ENCODE data around the gene LRRC61.

The LRRC61 gene

DNA sequence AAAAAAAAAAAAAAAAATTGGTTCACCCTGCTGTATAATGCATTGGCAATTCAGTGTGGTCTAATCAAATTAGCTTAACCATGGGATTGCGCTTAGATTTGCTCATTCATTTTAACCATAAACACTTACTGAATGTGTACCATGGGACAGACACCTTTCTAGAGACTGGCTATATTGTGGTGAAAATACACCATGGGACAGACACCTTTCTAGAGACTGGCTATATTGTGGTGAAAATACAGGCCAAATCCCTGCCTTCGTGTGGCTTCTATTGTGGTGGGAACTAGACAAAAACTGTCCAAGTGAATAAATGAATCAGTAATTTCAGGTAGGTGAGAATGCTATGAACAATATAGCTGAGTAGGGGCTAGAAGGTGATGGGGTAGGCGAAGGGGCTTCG, 35.3 kb downstream of the LRRC61 start:
- no peak for DNase-seq

GRCh38 chr7:150358988-150359621, 36.0 kb downstream of the LRRC61 start:
- DNase-seq: no peak

DNA sequence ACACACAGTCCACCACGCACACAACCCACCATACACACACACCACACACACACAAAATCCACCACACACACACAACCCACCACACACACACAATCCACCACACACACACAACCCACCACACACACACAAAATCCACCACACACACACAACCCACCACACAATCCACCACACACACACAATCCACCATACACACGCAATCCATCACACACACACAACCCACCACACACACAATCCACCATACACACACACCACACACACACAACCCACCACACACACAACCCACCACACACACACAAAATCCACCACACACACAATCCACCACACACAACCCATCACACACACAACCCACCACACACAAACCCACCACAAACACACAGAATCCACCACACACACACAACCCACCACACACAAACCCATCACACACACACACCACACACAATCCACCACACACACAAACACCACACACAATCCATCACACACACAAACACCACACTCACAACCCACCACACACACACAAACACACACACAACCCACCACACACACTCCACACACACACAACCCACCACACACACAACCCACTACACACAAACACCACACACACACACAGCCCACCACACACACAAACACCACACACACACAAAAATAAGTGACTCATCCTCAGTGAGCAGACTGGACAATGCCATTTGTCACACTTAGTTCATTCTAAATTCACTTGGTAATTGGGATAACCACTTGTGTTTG, 36.6 kb downstream of the LRRC61 start:
- no peak for DNase-seq

DNA sequence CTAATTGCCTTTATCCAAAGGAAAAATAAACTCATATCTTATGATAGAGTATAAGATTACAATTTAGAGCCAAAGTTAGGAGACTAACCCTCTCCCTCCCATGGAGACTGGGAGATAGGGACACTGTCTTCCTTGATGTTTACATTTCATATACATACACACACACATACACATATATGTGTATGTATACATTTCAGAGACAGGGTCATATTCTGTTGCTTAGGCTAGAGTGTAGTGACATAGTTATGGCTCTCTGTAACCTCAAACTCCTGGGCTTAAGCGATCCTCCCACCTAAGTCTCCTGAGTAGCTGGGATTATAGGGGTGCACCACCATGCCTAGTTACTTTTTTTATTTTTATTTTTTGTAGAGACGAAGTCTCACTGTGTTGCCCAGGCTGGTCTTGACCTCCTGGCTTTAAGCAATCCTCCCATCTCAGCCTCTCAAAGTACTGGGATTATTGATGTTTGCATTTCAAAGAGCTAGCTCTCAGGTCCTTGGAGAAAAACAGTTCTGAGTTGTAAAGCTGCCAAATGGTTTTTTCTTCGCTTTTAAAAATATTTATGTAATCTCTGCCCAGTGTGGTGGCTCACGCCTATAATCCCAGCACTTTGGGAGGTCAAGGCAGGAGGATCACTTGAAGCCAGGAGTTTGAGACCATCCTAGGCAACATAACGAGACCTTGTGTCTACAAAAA, 37.4 kb downstream of the LRRC61 start:
- no peak for DNase-seq

- DNase-seq: no peak
Measured at GRCh38 chr7:150361402-150361801, 38.2 kb downstream of the LRRC61 start.

DNA sequence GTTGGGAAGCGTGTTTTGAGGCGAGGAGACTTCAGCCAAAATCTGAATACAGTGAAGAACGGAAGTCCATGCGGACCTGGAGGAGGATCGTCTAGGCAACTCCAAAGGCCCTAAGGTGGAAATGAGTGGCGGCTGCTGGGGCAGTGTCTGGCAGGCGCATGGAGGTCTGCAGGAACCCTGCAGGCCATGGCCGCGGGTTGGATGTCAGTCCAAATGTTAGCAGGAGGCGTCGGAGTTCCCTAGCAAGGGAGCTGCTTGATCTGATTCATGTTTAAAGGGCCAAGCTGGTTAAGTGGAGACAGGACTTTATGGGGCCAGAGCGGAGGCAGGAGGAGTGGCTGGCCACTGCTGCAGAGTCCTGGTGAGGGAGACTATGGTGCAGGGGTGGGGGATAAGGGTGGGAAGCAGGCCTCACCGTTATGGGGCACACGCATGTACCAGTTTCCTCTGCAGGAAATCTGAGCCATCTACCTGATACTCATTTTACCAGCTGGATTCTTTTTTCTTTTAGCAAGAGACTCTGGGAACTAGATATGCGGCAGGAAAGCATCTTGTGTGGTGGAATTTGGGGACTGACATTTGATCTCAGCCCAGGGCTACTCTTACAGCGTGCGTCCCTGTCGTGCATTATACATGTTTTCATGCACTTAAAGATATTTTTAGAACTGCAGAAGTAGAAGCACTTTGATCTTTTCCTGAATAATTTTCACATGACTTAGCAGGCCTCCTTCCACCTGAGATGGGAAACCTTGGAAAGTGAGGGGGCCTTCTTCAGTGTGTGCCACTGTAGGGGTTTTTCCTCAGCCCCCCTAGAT, 38.9 kb downstream of the LRRC61 start:
- no peak for DNase-seq

DNA sequence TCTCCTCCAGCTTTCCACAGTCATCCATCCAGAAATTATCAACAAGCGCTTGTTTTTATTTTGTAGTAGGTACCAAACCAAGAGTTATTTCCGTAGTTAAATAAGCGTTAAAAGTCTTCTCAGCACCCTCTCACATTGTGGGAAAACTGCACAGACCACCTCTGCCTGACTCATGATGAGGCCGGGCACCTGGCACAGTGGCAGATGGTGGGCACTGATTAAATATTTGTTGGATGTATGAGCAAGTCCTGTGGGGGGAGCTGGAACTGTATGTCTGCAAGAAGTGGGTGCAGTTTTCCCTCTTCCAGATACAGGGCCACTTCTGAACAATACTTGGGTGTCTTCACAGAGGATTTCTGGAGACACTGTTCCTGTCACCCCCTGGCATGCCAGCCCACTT, 40.2 kb downstream of the LRRC61 start:
- DNase-seq: no peak

GRCh38 chr7:150363872-150364271, 40.7 kb downstream of the LRRC61 start:
- DNase-seq: no peak

DNA sequence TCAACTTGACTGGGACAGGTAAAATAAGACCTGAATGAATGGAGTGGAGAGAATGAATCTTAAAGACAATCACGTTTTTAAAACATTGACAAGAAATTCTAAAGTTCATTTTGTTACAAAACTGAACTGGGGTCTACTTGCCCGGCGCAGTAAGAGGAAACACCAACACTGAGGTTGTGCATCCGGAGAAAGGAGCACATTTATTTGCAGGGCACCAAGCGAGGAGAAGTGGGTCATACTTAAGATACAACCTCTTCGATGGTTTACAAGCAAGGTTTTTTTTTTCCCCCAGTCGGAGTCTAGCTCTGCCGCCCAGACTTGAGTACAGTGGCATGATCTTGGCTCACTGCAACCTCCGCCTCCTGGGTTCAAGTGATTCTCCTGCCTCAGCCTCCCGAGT, 42.0 kb downstream of the LRRC61 start:
- no peak for DNase-seq

- DNase-seq: no peak
Measured at GRCh38 chr7:150365673-150366398, 42.7 kb downstream of the LRRC61 start.

- peak; percentile 77 for DNase-seq
Measured at GRCh38 chr7:150367677-150368095, 44.5 kb downstream of the LRRC61 start.

DNA sequence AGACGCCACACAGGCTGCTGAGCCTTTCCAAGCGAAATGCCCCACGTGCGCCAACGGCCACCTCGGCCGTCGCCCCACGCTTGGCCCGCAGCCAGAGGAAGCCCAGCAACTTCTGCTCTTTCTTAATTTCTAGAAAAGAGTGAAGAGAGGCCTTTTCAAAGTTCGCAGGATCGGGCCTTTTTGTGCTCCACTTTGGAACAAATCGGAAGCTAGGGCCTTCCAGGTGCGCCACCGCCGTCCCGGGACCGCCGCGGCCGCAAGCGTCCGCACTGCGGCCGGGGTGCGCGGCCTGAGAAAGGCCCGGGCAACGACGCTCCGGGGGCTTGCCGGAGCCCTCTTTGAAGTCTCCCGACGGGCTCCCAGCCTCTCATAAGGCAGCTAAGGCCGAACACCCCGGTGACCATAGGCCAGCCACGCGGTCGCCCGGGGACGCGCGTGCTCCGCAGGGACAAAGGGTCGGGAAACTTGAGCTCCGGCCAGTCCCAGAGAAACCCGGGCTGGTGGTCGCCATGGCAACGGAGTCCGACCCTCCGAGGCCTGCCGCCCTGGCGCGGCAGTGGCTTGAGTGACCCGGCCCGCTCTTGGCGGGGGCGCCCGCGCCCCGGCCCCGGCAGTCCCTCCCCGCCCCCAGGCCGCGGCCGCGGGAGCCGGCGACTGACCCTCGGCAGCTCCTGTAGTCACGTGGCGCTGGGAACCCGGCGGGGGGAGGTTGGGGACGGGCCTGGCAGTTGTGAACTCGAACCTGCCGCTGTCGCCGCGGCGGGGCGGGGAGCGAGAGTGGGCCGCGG, 45.1 kb downstream of the LRRC61 start, which contains the start of gene REPIN1:
Gene REPIN1 (plus strand): TSS at position 727 of the 788 bp plus-strand sequence. CDS start 890 bp downstream, outside the sequence.
- peak; percentile 64 for DNase-seq

DNA sequence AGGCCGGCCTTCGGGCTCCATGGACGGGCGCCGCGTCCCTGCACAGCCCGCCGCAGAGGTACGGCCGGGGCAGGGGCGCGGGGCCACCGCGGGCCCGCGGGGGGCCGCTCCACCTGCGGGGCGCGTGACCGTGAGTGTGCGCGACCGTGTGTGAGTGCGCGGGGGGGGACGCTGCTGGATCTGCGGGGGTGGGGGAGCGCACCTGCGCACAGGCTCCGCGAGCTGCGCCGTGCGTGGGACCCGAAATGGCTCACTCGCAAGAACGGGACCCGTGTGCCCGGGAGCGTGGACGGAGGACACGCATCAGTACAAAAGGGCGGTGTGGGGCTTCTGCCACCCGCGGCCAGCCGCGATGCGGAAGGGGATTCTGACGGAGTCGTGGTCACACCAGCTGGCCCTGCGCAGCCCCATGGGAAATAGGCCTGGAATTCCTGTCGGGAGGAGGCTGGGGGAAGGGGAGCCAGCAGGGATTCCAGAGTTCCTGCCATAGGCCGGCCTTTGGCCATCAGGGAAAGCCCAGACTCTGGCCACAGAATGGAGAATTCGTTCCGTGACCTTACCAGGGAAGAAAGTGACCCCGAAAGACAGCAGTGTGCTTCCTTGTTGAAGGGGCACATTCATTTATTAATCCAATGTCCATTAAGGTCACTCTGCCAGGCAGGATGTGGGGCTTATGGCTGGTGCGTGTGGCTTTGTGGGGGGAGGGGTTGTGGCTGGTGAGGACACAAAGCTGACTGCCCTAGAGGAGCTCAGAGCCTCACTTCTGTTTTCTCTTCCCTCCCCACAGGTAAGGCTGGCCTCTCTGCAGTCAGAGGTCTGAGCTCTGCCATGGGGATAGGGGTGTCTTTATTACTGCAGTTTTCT, 46.0 kb downstream of the LRRC61 start:
- no peak for DNase-seq

DNA sequence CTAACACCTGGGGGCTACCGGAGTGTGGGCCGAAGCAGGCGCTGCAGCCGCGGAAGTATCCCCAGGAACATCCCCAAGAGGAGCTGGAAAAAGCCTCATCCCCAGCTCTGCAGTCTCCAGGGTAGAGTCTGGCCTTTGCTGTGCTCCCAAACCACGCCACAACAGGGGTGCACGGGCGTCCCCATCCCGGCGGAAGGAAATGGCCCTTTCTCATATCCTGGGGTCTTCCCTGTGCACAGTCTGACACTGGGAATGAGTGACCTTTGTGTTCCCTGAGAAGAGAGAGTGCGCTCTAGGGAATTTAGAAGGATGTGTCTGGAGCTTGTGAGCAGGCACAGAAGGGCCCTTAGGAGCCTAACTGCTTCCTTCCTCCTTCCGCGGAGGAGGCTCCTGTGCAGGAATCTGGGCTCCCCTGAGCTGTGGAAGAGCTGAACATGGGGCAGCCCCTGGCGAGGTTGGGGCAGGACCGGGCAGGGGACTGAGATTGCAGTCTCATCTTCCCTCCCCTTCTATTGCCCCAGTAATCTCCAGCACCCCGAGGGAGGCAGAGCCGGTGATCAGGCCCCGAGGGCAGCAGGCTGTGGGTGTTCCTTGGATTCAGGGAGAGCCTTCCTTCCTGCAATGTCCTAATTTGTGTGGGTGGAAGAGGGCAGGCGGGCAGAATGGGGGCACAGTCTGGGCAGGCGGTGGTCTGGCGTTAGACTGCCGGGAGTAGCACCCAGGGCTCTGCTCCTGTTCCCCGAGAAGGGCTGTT, 46.8 kb downstream of the LRRC61 start:
- DNase-seq: no peak

DNA sequence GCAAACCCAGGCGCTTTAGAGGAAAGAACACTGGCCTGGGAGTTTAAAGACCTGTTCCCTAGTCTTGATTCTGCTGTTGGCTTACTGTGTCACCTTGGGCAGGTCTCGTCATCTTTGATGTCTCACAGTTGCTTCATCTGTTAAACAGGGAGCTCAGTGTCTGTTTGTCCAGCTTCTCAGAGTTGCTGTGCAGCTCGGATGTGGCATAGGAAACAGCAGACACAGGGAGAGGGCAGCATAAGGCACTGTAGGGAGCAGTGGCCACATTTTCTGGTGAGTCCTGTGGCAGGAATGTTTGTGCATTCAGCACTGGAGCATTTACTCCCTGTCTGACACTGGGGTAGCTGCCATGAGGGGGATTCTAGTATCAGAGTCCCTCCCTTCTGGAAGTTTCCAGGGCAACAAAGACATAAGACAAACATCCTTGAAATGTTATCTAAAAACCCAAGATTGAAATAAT, 47.5 kb downstream of the LRRC61 start:
- DNase-seq: no peak

GRCh38 chr7:150371131-150371995, 48.2 kb downstream of the LRRC61 start:
- no peak for DNase-seq

DNA sequence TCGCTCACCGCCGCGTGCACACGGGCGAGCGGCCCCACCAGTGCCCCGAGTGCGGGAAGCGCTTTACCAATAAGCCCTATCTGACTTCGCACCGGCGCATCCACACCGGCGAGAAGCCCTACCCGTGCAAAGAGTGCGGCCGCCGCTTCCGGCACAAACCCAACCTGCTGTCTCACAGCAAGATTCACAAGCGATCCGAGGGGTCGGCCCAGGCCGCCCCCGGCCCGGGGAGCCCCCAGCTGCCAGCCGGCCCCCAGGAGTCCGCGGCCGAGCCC, 48.8 kb downstream of the LRRC61 start:
- DNase-seq: no peak

DNA sequence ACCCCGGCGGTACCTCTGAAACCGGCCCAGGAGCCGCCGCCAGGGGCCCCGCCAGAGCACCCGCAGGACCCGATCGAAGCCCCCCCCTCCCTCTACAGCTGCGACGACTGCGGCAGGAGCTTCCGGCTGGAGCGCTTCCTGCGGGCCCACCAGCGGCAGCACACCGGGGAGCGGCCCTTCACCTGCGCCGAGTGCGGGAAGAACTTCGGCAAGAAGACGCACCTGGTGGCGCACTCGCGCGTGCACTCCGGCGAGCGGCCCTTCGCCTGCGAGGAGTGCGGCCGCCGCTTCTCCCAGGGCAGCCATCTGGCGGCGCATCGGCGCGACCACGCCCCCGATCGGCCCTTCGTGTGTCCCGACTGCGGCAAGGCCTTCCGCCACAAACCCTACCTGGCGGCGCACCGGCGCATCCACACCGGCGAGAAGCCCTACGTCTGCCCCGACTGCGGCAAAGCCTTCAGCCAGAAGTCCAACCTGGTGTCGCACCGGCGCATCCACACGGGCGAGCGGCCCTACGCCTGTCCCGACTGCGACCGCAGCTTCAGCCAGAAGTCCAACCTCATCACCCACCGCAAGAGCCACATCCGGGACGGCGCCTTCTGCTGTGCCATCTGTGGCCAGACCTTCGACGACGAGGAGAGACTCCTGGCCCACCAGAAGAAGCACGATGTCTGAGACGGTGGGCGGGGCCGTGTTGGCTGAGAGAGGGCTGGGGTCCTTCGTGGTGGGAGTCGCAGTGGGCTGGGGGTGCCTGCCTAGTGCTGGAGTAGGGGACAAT, 49.3 kb downstream of the LRRC61 start:
- no peak for DNase-seq

All from NCI-H1417 treated with DMSO at 0.1 percent for 48 hours (cell line).